IPS-18a (cell line): Measurements from ENCODE around the gene GJB5.

Source experiments
- H3K27ac ChIP-seq: one replicate; pipeline ENCODE4 v1.5.1; 2013; ENCODE audit warnings: low read length
- H3K27me3 ChIP-seq: one replicate; pipeline ENCODE4 v1.6.1; 2013; ENCODE audit warnings: mild to moderate bottlenecking, low read length; ENCODE audit not compliant: control insufficient read depth, insufficient read depth
- H3K36me3 ChIP-seq: one replicate; pipeline ENCODE4 v1.6.1; 2013; ENCODE audit warnings: low read depth, low read length; ENCODE audit not compliant: control insufficient read depth
- H3K4me1 ChIP-seq: one replicate; pipeline ENCODE4 v1.6.1; 2013; ENCODE audit warnings: low read depth, low read length; ENCODE audit not compliant: control insufficient read depth
- H3K4me3 ChIP-seq: one replicate; pipeline ENCODE4 v1.5.1; 2013; ENCODE audit warnings: low read length
- H3K9ac ChIP-seq: one replicate; pipeline ENCODE4 v1.6.1; 2013; ENCODE audit warnings: mild to moderate bottlenecking, low read length, moderate library complexity
- H3K9me3 ChIP-seq: one replicate; pipeline ENCODE4 v1.6.1; 2013; ENCODE audit warnings: low read depth, low read length; ENCODE audit not compliant: control insufficient read depth

GJB5 gene

DNA sequence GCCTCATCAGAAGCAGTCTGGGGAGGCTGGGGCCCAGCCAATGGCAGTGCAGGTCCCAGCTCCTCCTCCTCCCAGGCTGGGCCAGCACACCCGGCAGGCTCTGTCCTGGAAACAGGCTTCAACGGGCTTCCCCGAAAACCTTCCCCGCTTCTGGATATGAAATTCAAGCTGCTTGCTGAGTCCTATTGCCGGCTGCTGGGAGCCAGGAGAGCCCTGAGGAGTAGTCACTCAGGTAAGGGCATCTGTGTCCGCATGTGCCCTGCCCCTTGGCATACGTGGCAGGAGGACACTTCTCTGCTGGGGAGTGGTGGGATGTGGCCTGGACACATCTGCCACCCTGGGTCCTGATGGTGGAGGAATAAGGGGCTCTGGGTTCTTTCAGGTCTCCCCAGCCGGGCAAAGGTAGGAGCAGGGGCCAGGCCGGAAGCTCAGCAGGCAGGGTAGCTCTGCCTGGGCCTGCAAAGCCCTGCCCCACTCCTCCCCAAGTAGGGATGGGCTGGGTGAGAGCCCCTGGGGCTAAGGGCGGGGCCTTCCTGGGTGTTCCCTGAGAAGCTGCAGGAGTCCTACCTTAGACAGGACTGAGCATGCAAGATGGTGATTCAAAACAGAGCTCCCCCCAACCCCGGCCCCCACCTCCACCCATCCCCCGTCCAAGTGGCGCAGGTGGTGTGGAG lies at the start of gene GJB5:
GJB5 (plus strand) TSS at position 84 of the 674 bp plus-strand sequence. CDS start 2,284 bp downstream, outside the sequence.
- H3K36me3 ChIP-seq: no peaks in the 10 kb centered on the region
- H3K27ac ChIP-seq: no peak within 1 kb of the TSS
- H3K9ac ChIP-seq: no peak within 1 kb of the TSS
- no peak within 1 kb of the TSS for H3K4me3 ChIP-seq
- peaks cover 6% of the 10 kb centered on the region for H3K4me1 ChIP-seq
- no peaks in the 10 kb centered on the region for H3K27me3 ChIP-seq
- no peaks in the 10 kb centered on the region for H3K9me3 ChIP-seq

DNA sequence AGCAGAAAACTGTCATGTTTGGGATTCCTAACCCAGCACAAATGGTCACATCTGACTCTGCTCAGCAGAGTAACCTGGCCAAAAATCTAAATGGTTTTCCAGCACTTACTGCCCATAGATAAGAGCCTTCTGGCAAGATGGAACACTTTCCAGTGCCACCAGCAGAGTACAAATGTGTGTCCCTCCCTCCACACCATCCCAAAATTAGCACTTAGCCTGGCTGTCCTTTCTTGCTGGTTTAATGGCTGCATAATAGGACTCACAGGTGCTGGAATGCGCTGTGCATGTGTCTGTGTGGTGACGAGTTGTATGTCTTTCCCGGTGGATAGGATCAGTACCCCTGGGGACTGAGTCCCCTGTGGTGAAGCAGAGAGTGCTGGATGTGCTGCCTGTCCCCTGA lies 49.8 kb upstream of the GJB5 start:
- H3K9me3 ChIP-seq: no peaks in the 10 kb centered on the region
- H3K36me3 ChIP-seq: no peaks in the 10 kb centered on the region
- no peaks in the 10 kb centered on the region for H3K4me1 ChIP-seq
- H3K4me3 ChIP-seq: no peak overlapping the region
- H3K27ac ChIP-seq: no peak overlapping the region
- no peak overlapping the region for H3K9ac ChIP-seq
- H3K27me3 ChIP-seq: no peaks in the 10 kb centered on the region

DNA sequence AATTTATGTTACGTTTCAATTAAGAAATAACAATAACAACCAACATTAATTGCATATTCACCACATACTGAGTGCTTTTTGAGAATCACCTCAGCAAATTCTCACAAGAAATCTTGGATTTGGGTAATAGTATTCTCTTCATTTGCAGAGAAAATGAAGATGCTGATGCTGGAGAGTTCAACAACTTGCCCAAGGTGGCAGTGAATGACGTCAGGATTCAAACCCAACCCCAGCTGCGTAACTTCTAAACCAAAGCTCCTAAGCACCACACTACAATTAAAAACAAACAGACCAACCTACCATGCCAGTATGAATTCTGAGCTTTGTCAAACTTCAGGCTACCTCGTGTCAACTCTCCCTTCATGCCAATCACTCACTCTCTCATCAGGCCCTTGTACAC lies 46.7 kb upstream of the GJB5 start:
- H3K4me3 ChIP-seq: no peak overlapping the region
- H3K27me3 ChIP-seq: no peaks in the 10 kb centered on the region
- no peaks in the 10 kb centered on the region for H3K36me3 ChIP-seq

DNA sequence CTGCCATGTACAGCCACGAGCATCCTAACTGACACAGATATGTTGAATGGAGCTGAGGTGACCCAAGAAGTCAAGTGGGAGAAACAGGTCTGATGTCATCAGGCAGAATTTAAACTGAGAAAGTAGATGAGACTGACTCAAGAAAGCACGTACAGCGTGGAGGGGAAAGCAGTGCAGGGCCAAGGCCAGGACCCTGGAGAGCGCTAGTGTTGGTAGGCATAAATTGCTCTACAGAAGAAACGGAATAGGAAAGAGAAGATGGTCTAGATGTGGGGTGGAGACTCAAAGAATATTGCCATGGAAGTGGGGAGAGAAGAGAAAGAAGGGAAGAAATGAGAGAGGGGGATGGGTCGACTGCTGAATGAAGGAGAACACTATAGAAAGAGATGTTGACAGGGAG lies 45.3 kb upstream of the GJB5 start:
- no peak overlapping the region for H3K4me3 ChIP-seq
- H3K4me1 ChIP-seq: no peaks in the 10 kb centered on the region
- no peak overlapping the region for H3K9ac ChIP-seq
- H3K27ac ChIP-seq: no peak overlapping the region
- no peaks in the 10 kb centered on the region for H3K36me3 ChIP-seq
- H3K27me3 ChIP-seq: no peaks in the 10 kb centered on the region
- H3K9me3 ChIP-seq: no peaks in the 10 kb centered on the region

More for the DNA sequence above, 46.7 kb upstream of the GJB5 start:
- no peaks in the 10 kb centered on the region for H3K4me1 ChIP-seq
- H3K27ac ChIP-seq: no peak overlapping the region
- no peak overlapping the region for H3K9ac ChIP-seq
- H3K9me3 ChIP-seq: no peaks in the 10 kb centered on the region

DNA sequence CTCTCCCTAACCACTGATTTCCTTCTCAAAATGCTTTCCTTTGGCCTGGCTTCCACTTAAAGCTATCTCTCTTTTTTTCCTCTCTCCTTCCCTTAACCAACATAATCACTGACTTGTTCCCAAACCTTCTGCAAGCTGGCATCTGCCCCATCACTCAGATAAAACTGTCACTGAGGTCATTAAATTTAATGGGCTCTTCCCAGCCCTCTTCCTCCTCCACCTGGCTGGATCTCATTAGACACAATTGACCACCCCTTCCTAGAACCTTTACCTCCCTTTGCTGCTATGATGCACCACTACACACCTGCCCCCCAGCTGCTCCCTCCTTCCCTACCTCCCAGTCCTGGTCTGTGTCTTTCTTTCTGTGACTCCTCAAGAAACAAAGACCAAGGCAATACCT lies 44.0 kb upstream of the GJB5 start:
- no peaks in the 10 kb centered on the region for H3K27me3 ChIP-seq
- H3K27ac ChIP-seq: no peak overlapping the region
- H3K36me3 ChIP-seq: no peaks in the 10 kb centered on the region
- no peaks in the 10 kb centered on the region for H3K9me3 ChIP-seq
- no peak overlapping the region for H3K9ac ChIP-seq
- no peak overlapping the region for H3K4me3 ChIP-seq
- no peaks in the 10 kb centered on the region for H3K4me1 ChIP-seq

DNA sequence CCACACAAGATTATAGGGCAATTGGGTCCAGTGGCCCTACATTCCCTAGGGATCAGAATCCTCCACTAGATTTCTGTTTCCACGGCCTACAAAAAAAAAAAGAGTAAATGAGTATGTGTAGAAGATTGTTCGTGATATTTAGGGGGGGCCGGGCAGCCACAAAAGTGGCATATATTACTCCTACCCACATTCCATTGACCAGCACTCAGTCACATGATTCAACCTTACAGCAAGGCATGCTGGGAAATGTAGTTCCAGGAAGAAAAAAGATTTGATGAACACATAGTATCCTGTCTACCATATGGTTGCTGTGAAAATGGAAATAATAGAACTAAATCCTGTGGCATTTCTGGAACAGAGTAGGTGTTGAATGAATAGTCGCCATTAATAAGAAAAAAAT lies 43.4 kb upstream of the GJB5 start:
- no peaks in the 10 kb centered on the region for H3K9me3 ChIP-seq
- no peaks in the 10 kb centered on the region for H3K4me1 ChIP-seq

DNA sequence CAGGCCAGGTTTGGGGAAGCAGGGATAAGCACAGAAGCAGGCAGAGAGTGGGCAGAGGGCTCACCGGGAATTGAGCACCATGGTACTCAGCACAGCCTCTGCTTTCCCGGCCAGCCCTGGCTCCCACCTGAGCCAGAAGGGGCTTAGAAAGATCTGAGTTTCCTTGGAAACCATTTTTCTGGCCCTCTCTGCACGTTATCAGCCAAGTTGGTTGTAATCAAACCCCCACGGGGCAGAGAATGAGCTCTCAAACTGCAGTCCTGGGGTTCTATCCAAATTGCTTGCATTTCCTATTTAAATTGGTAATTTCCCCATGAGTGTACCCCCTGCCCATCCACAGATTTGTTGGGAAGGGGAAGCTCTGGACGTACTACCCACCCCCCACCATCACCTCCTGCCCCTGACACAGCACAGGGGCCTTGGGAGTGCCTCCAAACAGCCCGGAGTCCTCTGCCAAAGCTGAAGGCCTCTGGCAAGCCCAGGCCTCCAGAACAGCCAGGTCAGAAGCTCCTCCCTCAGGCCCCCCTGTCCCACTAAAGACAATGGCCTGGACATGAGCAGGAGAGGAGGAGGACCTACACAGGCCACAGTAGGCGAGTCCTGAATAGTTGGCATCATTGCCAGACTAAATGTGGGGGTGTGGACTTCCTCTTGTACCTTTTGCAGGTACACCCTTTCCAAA lies 42.7 kb upstream of the GJB5 start:
- H3K9me3 ChIP-seq: no peaks in the 10 kb centered on the region
- H3K27me3 ChIP-seq: no peaks in the 10 kb centered on the region
- H3K27ac ChIP-seq: no peak overlapping the region
- H3K36me3 ChIP-seq: no peaks in the 10 kb centered on the region
- no peak overlapping the region for H3K4me3 ChIP-seq
- H3K9ac ChIP-seq: no peak overlapping the region
- H3K4me1 ChIP-seq: no peaks in the 10 kb centered on the region

More for the DNA sequence above, 43.4 kb upstream of the GJB5 start:
- H3K9ac ChIP-seq: no peak overlapping the region
- H3K27me3 ChIP-seq: no peaks in the 10 kb centered on the region
- no peak overlapping the region for H3K27ac ChIP-seq
- H3K4me3 ChIP-seq: no peak overlapping the region
- H3K36me3 ChIP-seq: no peaks in the 10 kb centered on the region

DNA sequence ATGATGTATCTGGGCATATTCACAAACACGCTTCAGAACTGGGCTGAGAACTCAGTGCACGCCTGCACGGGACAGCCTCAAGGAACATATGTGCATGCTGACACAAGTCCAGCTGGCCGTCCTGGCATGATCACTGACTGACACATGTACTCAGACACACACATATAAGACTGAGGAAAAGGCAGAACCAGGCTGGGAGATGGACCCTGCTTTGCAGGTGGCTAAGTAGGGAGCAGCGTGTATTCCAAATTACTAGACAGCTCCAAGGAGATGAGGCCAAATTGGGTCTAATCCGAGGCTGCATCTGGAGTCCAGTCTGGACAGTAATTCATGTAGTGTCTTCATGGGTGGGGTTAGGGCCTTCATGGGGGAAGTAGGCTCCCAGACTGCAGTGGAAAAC lies 41.4 kb upstream of the GJB5 start:
- H3K27ac ChIP-seq: no peak overlapping the region
- no peaks in the 10 kb centered on the region for H3K27me3 ChIP-seq
- H3K4me3 ChIP-seq: no peak overlapping the region
- no peaks in the 10 kb centered on the region for H3K4me1 ChIP-seq
- H3K36me3 ChIP-seq: no peaks in the 10 kb centered on the region
- no peak overlapping the region for H3K9ac ChIP-seq
- H3K9me3 ChIP-seq: no peaks in the 10 kb centered on the region

DNA sequence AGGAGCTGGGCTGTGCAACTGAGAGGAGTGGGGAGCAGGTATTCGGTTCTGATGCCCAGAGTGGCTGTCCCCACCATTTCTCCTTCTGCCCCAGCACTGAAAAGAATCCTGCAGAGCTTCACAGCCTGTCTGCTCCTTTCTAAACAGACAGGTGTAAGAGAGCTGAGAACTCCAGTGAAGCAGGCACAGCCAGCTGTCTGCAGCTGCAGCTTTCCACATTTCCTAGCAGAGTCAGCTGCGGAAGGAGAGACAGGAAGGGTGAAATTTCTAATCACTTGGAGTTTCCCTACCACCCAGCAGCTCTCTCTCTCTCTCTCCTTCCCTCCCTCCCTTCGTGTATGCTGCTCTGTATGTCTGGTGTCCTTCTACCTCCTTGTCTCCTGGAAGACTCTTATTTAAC lies 40.5 kb upstream of the GJB5 start:
- no peaks in the 10 kb centered on the region for H3K4me1 ChIP-seq
- H3K4me3 ChIP-seq: no peak overlapping the region
- no peak overlapping the region for H3K9ac ChIP-seq
- H3K27ac ChIP-seq: no peak overlapping the region
- no peaks in the 10 kb centered on the region for H3K36me3 ChIP-seq
- no peaks in the 10 kb centered on the region for H3K9me3 ChIP-seq
- no peaks in the 10 kb centered on the region for H3K27me3 ChIP-seq

DNA sequence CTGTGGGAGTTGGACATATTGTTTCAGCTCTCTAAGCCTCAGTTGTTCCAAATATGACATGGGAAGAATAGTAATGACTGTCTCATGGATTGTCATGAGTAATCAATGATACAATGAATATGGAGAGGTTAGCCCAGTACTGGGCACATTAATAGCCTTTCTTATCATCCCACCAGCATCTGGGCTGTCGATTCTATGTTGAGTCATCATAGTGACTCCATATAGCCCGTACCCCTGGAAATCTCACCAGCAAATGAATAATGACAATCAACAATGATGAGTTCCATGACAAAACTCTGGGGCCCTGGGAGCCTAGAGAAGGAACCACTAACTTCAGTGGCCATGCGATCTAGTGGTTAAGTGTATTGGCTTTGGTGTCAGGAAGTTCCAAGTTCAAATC lies 39.7 kb upstream of the GJB5 start:
- Histone ChIP-seq H3K9me3 (no peaks in the 10 kb centered on the region), H3K36me3 (no peaks in the 10 kb centered on the region), H3K27me3 (no peaks in the 10 kb centered on the region), H3K4me1 (no peaks in the 10 kb centered on the region), H3K27ac (no peak overlapping the region), H3K9ac (no peak overlapping the region), H3K4me3 (no peak overlapping the region)

DNA sequence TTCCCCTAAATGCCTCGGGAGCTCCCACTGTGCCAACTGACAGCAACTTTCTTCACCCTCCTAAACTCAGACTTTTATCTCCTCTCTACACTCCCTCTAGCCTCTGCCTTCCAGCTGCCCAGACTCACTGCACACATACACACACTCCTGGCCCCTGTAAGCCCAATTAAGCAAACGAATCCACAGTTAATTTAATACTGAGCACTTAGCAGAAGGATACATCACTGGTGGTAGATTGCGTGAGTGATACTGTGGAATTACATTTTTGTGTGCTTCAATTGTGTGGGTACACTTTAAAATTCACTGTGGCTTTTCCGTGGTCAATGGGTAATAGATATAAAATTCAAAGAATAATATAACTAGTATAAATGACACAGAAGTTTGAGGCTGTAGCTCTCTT lies 33.6 kb upstream of the GJB5 start:
- Histone ChIP-seq H3K27me3 (no peaks in the 10 kb centered on the region), H3K27ac (no peak overlapping the region)

More for the DNA sequence above, 33.6 kb upstream of the GJB5 start:
- no peaks in the 10 kb centered on the region for H3K4me1 ChIP-seq
- H3K9me3 ChIP-seq: no peaks in the 10 kb centered on the region
- no peak overlapping the region for H3K9ac ChIP-seq
- H3K4me3 ChIP-seq: no peak overlapping the region
- H3K36me3 ChIP-seq: no peaks in the 10 kb centered on the region
